GM21360 (cell line): ENCODE measurements around the gene CCNK.

Experiments
- ATAC-seq: cut with Tn5 transposase; IDR thresholded peaks from one replicate; pipeline ENCODE4 v1.9.1; 2021; ENCODE audit warnings: mild to moderate bottlenecking, moderate library complexity; ENCODE audit not compliant: unreplicated experiment

Gene CCNK

DNA sequence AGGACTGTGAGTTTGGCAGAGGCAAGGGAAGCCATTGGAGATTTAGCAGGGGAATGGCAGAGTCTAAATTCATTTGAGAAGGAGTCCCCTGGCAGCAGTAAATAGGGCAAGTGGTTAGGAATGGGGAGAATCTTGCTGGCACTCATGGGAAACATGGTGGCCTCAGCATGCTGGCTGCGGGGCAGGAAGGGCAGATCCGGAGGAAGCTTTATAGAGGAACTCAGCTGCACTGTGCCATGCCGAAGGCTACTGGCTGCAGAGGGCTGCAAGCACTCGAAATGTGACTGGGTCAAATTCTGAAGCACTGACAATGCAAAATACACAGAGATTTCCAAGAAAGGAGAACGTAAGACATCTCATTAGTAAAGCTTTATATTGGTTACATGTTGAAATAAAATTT, 23.9 kb downstream of the CCNK start:
- ATAC-seq: no peak

DNA sequence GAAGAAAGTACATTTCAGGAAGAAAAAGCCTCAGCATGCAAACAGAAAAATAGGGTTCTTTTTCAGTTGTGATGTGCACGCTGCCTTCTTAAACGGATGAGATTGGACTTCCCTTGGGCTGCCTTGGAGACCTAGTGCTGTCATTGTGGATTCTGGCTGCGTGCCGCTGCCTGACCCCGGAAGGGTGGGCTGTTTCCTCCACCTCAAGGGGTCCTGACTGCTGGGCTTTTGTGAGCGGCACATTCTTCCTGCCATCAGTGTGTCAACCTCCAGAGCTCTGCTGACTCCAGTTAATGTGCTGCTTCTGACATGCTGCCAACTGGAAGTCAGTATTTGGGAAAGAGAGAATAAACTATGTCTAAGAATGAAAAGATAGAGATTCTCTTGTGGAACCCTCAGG, 25.1 kb downstream of the CCNK start:
- ATAC-seq: no peak

DNA sequence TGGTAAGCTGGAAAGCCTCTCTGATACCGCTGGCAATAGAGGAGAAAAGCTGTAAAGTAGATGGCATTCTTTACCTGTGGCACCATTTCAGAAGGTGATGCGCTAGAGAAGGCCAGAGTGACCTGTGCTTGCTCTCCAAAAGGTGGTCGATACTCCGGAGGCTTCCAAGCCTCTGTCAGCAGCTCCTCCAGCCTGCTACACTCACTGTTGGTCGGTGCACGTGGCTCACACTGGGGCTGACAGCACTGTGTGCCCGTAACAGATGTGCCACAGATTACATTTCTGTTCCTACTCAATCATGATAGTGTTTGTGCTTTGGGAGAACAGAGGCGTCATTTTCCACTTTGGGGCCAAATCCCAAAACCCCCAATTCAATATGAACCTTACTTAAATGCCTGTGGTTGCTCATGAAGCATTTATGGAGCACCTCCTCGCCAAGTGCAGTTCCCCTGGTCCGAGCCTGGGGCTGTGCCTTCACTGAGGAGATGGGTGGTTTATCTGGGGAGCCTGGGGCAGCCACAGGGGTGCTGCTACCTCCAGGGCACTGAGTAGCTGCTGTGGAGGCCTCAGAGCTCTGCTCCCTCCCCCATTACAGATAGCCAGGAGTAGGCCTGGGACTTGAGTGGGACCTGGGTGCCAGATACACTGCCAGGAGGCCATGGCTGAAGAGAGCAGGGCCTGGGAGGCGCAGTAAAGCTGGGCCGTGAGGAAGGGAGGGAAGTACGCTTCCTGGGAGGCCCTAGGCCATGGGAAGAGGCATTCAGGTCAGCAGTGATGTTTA, 26.8 kb downstream of the CCNK start:
- ATAC-seq: no peak

DNA sequence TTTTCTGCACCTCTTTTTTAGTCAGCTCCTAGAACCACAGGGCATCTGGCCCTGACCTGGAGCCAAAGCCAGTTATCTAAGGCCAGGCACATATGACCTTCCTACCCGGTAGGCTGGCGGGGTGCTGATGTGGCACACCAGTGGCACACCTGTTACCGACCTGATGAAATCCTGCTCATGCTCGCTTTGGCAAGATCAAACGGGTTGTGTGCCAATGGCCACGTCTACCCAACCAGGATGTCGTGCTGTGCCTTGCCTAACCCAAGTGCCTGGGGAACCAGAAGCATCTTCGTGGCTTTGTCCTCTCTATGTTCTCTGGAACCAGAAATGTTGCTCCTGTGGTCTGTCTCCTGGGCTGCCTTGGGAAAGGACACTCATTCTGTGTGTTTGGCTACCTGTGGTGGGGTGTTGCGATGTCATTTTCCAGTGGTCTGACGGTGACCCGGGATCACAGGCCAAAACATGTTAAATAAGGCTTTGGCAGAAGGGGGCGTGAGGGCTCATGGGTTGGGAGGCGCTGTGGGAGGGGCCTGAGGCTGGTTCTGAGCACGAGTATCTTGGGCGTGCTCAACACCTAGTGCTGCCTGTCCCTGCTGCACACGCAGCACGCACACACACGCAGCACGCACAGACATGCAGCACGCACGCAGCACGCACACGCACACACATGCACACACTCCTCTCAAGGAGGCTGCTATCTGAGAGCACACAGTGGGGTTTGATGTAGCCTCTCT, 27.9 kb downstream of the CCNK start:
- no peak for ATAC-seq

DNA sequence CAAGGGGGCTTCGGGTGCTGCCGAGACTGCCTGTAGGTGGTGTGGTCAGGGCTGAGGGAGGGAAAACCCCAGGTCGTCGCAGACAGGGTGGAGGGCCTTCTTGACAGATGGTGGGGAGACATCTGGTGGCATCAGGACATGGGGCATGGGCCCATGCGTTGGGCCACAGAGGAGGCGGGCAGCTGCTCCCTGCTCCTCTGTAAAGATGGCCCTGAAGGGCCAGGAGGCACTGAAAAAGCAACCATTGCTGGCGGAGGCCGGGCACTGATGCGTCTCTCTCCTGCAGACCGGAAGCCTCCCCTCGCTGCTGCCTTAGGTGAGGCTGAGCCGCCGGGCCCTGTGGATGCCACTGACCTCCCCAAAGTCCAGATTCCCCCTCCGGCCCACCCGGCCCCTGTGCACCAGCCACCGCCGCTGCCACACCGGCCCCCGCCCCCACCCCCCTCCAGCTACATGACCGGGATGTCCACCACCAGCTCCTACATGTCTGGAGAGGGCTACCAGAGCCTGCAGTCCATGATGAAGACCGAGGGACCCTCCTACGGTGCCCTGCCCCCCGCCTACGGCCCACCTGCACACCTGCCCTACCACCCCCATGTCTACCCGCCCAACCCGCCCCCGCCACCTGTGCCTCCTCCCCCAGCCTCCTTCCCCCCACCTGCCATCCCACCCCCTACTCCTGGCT, 28.8 kb downstream of the CCNK start:
- no peak for ATAC-seq

DNA sequence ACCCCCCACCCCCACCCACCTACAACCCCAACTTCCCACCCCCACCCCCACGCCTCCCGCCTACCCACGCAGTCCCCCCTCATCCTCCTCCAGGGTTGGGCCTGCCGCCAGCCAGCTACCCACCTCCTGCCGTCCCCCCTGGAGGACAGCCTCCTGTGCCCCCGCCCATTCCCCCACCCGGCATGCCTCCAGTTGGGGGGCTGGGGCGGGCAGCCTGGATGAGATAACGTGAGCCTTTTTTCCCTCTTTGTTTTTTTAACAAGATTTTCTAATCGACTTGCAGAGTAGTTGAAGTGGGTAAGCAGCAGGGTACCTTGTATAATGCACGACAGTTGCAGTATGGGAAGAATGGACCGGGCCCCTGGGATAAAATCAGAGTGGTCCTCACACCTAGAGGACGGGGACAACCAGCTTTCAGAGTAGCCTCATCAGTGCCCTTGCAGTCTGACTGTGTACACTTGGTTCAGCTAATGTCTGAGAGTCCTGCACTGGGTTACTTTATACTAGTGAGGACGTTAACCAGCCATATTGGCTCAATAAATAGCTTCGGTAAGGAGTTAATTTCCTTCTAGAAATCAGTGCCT, 29.4 kb downstream of the CCNK start:
- ATAC-seq: no peak

DNA sequence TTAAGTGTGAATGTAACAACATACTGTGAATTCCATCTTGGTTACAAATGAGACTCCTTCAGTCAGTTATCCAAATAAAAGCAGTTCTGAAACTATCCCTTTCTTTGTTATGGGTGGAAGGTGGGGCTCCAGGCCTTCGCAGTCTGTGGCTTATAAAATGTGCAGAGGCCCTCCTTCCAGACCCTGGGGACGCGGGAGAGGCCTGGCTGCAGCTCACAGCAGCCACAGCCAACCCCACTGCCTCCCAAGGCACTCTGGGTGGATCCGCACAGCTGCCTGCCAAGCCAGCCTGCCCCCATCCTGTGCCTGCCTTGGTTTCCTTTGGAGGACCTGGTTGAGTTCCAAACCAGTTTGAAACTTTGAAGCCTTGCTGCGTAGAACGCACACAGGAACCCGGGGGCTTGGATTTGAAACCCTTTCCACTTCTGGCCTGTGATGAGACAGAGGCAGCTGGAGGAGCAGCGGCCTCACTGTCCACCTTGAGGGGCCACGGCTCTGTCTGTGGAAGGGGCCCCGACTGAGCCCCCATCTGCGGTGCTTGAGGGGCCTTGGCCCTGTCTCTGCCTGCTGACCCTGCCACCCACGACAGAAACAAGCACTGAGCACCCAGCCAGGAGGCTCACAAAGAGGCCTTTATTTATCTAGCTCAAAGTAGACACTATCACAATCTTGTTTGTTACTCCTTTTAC, 30.4 kb downstream of the CCNK start:
- no peak for ATAC-seq

DNA sequence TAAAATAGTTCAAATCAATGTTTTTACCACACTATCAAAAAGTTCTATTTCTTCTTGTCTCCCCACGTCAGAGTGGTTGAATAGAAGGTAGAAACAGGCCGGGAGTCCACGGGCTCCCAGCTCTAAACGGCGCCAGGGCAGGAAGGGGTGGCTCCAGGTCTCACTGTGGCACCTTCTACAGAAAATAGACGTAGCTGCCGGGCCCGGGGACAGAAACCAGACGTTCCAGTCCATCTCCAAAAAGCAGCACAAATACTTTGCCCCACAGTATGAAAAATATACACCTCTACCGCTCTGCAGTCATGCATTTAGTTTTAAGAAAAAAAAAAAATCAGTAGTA, 30.9 kb downstream of the CCNK start:
- no peak for ATAC-seq

DNA sequence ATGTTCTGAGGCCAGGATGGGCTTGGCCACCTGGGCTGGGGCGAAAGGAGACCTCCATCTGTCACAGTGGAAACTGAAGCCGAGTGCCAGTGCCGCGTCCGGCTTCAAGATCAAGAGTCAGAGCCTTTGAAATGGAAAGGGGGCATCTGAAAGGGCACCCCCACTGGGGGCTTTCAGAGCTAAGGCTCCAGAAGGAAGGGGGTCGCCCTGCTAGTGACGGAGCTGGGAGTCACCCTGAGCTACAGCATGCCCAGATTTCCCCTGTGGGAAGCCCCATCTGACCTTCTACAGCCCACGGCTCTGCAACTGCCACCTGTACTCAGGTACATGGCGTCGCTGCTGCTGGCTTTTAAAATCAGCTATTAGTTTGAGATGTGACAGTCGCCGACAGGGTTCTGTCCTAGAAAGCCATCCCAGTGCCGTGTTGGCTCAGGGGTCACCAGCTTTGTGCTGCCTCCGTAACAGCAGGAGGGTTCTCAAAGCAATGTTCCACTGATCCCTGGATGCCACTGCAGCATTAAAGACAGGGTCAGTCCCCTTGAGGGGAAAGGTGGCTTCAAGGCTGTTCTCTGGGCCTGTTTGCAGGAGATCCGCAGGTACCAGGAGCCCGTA, 31.5 kb downstream of the CCNK start:
- no peak for ATAC-seq

DNA sequence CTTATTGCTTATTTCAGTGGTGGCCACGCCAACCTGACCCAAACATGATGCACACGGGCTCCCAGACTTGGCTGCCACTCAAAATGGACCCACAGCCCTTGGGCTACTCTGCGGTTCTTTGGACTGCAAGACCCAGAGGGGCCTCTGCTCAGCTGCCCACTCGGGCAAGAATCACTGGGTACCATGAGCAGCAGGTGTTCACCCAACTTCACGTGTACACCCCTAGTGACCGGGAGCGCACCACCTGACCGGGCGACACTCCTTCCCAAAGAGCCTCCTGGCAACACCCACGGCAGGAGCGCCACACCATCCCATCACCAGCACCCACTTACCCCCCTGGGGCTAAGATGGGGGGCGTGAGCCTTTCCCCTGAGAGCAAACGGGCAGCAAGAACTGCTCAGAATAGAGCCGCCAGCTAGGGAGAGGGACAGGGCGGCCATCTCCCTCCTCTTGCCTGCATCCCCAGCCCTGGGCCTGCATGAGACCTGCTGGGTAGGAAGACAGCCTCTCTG, 32.0 kb downstream of the CCNK start:
- no peak for ATAC-seq

DNA sequence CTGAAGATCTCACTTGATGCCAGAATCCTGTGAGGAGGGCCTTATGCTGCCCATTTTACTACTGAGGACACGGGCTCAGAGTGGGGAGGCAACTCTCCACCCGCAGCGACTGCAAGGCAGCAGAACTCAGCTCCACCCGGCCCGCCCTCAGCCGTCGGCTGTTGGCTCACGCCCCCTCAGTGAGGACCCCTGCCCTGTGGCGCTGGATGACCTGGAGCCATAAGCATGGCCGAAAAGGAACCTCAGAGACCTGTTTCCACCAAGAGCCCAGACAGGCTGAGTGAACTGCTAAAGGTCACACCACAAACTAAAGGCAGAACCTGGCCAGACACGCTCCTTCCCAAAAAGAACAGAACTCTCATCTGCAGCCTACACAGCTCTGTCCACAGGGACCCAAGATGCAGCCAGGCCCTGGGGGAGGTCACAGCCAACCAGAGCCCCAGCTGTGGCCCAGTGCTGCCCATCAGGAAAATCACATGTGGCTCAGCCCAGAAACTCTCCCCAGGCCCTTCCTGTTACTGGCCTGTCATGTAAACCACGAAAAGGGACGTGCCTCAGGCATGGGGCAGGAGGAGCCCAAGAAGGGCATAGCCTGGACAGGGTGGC, 32.8 kb downstream of the CCNK start:
- no peak for ATAC-seq

DNA sequence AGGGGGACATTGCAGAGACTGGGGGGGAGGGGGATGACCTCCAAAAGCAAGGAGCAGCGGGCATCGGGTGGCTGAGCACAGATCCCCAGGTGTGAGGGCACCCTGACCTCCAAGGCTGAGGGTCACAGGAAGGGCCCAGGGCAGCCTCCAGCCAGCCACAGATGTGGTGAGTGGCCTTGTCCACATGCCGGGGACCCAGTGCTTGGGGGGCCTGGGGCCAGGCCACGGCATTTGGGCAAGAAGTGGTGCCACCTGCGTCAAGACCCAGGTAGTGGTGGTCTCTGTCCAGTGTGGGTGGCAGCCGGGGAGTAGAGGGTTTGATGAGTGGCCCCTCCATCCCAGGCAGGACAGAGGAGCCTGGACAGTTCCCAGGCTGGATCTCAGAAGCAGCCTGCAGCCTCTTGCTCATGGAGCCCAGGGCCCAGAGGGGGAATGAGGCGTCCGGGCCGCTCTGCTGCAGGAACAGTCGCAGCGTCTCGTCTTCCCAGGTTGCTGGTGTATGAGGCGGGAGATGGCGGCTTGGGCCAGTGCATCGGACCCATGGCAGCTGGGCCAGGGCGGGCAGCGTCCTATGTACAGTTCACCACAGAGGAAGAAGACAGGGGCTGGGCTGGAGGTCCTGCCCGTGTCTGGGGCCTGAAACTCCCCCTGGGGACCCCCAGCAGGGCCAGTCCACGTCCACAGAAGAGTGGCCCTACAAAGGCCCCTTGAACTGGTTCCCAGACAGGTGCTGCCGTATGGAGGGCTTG, 33.5 kb downstream of the CCNK start:
- no peak for ATAC-seq

DNA sequence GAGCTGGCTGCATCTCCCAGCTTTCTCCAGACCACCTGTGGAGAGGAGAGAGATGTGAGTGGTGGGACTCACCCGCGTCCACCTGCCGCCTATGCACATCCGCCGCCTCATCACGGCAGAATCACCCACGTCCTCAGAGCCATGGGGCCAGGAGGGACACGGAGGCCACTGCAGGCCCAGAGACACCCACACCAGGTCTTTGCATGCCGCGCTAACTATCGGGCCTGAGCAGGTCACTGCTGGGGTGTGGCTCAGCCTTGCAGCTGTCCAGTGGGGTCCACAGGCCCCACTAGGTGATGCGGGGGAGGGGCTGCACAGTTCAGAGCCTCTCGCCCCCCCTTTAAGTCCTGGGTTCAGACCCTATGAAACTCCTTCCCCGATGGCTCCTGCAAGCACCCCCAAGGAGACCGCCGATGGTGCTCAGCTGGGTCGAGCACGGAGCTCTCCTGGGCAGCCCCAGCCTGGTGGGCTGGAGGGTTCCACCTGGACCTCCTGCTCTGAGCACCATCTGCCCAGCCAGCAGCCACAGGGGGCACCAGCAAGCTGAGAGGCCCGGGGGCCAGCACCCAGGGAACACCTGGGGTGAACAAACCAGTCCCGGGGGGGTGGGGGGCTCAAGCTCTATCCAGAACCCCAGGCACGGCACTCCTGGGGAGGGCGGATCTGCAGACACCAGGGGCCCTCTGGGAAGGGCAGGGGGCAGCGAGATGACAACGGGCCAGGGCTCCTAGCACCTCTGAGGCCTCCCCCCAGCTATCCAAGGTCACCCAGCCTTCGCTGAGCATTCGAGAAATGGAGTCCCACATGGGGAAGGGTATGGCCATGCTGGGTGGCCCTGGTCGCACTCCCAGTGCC, 34.3 kb downstream of the CCNK start:
- ATAC-seq: no peak

DNA sequence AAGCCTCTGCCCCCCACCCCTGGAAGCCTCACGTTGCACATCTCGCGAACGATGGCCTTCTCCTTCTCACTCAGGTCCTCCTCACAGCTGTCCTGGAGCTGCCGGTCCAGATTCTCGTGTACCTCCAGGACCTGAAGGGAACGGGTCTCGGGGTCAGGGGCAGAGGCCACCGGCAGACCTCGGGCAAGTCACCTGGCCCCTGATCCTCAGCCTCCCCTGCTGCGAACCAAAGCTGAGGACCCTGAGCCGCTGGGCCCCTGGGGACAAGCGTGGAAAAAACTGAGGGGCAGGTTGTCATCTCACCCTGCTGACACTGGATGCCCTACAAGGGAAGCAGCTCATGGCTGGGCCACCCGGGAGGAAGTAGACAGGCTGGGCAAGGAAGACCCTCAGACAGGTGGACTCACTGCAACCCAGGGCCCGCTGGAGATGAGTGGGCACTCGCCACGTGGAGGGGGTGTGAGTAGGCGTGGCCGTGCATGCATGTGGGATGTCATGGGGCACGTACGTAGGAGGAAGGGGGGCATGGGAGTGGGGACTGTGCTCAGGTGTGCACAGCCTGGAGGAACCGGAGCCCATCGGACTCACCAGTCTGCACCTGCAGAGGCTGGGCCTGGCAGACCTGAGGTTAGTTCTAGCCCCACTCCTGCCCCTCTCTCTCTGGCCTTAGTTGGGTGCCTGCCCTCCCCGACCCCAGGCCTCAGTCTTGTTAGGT, 35.1 kb downstream of the CCNK start:
- no peak for ATAC-seq

DNA sequence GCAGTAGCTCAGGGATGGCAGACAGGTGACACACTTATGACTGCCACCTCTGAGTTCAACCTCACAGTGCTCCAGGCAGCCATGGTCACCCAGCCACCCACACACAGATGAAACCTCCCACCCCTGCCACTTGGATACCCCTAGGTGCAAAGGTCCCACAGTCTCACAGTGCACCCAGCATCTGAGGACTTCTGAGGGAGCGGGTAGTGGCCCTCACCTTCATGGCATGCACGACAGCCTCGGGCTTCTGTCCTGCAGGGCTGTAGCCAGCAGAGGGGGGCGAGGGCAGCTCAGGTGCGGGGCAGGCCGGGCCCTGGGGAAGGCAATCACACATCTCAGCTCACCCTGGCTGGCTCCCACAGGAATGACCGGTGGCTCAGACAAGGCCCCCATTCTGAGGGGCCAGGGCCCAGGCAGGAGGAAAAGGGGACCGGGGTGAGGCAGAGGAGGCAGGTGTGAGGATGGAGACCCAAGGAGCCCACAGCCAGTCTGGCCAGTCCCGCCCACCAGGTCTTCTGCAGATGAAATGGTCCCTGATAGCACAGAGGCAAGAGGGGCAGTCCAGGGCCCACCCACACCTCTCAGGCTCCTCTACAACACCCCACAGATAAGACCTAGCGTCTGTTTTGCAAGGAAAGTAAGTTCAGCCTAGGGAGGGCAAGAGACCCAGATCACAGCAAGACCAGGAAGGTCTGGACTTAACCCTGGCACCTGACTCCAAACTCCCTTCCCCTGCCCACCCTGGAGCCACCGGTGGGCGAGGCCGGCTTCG, 35.8 kb downstream of the CCNK start:
- no peak for ATAC-seq

DNA sequence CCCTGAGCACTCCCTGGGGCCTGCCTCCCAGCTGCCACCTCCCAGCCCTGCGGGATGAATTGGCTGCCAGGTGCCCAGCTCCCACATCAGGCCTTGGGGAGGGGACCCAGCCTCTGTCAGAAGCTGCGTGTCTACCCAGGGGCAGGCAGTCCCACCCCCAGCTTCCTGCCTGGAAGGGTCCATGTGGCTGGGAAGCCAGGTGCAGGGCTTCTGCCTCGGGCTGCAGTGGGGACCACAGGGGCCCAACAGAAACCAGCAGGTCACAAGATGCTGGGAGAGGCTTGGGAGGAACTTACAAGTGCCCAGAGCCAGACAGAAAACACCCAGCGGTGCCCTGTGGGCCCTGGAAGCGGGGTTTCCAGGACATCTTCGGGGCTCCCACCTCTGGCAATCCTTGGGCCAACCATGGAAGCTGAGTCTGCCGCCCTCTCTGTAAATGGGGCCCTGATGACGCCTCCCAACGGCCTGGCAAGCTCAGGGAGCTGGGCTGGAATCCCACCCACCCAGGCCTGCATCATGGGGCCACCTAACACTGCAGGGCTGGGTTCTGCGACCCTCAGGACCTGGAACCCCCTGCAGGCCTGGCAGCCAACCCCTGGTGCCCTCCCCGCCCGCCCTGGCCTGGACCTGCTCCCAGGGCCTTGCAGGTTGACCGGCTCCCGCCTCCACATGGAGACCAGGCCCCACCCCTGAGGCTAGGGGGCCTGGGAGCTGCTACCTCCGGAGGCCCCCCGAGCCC, 36.6 kb downstream of the CCNK start:
- ATAC-seq: no peak
